HCT116 (cell line): ENCODE results near the gene SLFN12. TPM values are rescaled to one million over a fixed set of nuclear protein-coding genes. Genes with fewer than 3 reads are reported as not detected.
"Not testable (repeated sequence)": the region's sequence is repeated elsewhere in the genome, so short reads cannot be mapped to it uniquely, and the experiment has no call there.

Experiments used
- ATAC-seq: fragments of 200-7000 bp; cut with Tn5 transposase; 2 replicates; pipeline ENCODE4 v1.9.1; 2020; ENCODE audit warnings: mild to moderate bottlenecking, moderate library complexity
- BruUV-seq: library from RNA; stranded (reverse); fragments of 400-500 nt; replicated peaks from 2 replicates; lab custom pipeline; 2021; lab: Mats Ljungman, UMichigan
- CTCF ChIA-PET: fragments of 300-600 bp; sonication (Branson Sonifier 250); formaldehyde crosslinking; loops from one replicate; lab custom pipeline; 2021; ENCODE audit warnings: antibody characterized with exemption; lab: Charles Lee
- POLR2A ChIA-PET: fragments of 300-600, 350-600 bp; sonication (Branson Sonifier 250); formaldehyde crosslinking; loops from one replicate; lab custom pipeline; 2021; ENCODE audit warnings: antibody characterized with exemption; lab: Charles Lee
- RAD21 ChIA-PET, 2 experiments: fragments of 300-600 bp; sonication (Branson Sonifier 250); formaldehyde crosslinking; loops; one replicate each; lab custom pipeline; 2023; ENCODE audit warnings: low total read pairs in 2 of 2; ENCODE audit not compliant: uncharacterized antibody in 2 of 2, unreplicated experiment in 2 of 2, low non-redundant PET in 1 of 2; lab: Charles Lee
- DNase-seq: peaks from one replicate; pipeline ENCODE4 v3.0.0-alpha.2; 2010; ENCODE audit warnings: low read depth, low spot score
- H2AFZ ChIP-seq: fragments of 200-600 bp; shearing (Covaris generic), sonication (generic); 2 replicates; pipeline ENCODE4 v1.6.1; 2017; ENCODE audit warnings: low read depth, mixed run types, mixed read lengths, antibody characterized with exemption, low read length; ENCODE audit not compliant: poor library complexity, severe bottlenecking
- H3K27ac ChIP-seq: 2 replicates; pipeline ENCODE4 v1.5.1; 2012; ENCODE audit warnings: low read depth, low read length
- H3K27me3 ChIP-seq: fragments of 200-600 bp; sonication (generic); 2 replicates; pipeline ENCODE4 v1.6.1; 2016; ENCODE audit warnings: mixed run types, low read length, mixed read lengths; ENCODE audit not compliant: insufficient read depth
- H3K36me3 ChIP-seq, 2 experiments: fragments of 200-500 bp in 1 of 2; fragments of 200-600 bp in 1 of 2; sonication (Bioruptor generic) in 1 of 2; sonication (generic) in 1 of 2; 2 replicates each; pipeline versions ENCODE4 v1.5.1 to v1.6.1; 2014 to 2016; ENCODE audit warnings: low read length in 2 of 2, inconsistent platforms in 1 of 2, mixed read lengths in 1 of 2, mixed run types in 1 of 2; ENCODE audit not compliant: insufficient read depth in 2 of 2, control insufficient read depth in 1 of 2
- H3K4me1 ChIP-seq, 2 experiments: fragments of 200-600 bp in 1 of 2; sonication (generic) in 1 of 2; 2 replicates each; pipeline versions ENCODE4 v1.5.1 to v1.6.1; 2012 to 2017; ENCODE audit warnings: low read length in 2 of 2, inconsistent platforms in 1 of 2, mild to moderate bottlenecking in 1 of 2, mixed read lengths in 1 of 2, mixed run types in 1 of 2, moderate library complexity in 1 of 2; ENCODE audit not compliant: insufficient read depth in 2 of 2, control insufficient read depth in 1 of 2
- H3K4me2 ChIP-seq: fragments of 200-600 bp; sonication (generic); 2 replicates; pipeline ENCODE4 v1.6.1; 2017; ENCODE audit warnings: mixed run types, low read length, mixed read lengths
- H3K4me3 ChIP-seq, 2 experiments: fragments of 200-600 bp in 1 of 2; sonication (generic) in 1 of 2; replicated peaks in 1 of 2; 2 replicates each; pipeline ENCODE4 v1.5.1; 2011 to 2016; ENCODE audit warnings: low read length in 2 of 2, control low read depth in 1 of 2, low read depth in 1 of 2, mild to moderate bottlenecking in 1 of 2, mixed read lengths in 1 of 2, mixed run types in 1 of 2
- H3K79me2 ChIP-seq: fragments of 200-600 bp; sonication (generic); 2 replicates; pipeline ENCODE4 v1.6.1; 2017; ENCODE audit warnings: mild to moderate bottlenecking, mixed run types, low read length, moderate library complexity, mixed read lengths; ENCODE audit not compliant: insufficient read depth
- H3K9ac ChIP-seq: fragments of 200-600 bp; sonication (generic); 2 replicates; pipeline ENCODE4 v1.6.1; 2016; ENCODE audit warnings: low read length, mixed read lengths
- H3K9me2 ChIP-seq: fragments of 200-600 bp; sonication (generic), shearing (Covaris generic); 2 replicates; pipeline ENCODE4 v1.6.1; 2017; ENCODE audit warnings: mixed run types, mild to moderate bottlenecking, moderate library complexity; ENCODE audit not compliant: insufficient read depth
- H3K9me3 ChIP-seq, 2 experiments: fragments of 200-500 bp in 1 of 2; fragments of 200-600 bp in 1 of 2; sonication (Bioruptor generic) in 1 of 2; sonication (generic) in 1 of 2; 2 replicates each; pipeline ENCODE4 v1.6.1; 2014 to 2017; ENCODE audit warnings: low read length in 2 of 2, mixed read lengths in 2 of 2, inconsistent platforms in 1 of 2, low read depth in 1 of 2, mild to moderate bottlenecking in 1 of 2, mixed run types in 1 of 2, moderate library complexity in 1 of 2; ENCODE audit not compliant: control insufficient read depth in 1 of 2, insufficient read depth in 1 of 2
- H4K20me1 ChIP-seq: fragments of 200-600 bp; sonication (generic), shearing (Covaris generic); 2 replicates; pipeline ENCODE4 v1.6.1; 2017; ENCODE audit warnings: mixed run types, mild to moderate bottlenecking, moderate library complexity; ENCODE audit not compliant: insufficient read depth
- CEBPB ChIP-seq: IDR thresholded peaks from 2 replicates; pipeline ENCODE4 v1.6.1; 2012; ENCODE audit warnings: low read depth
- EGR1 ChIP-seq: IDR thresholded peaks from 2 replicates; pipeline ENCODE4 v1.6.1; 2012; ENCODE audit warnings: low read depth
- EZH2 ChIP-seq: fragments of 200-600 bp; sonication (generic); IDR thresholded peaks from 2 replicates; pipeline ENCODE4 v1.6.1; 2017; ENCODE audit warnings: antibody characterized with exemption, mixed run types
- EZH2phosphoT487 ChIP-seq: fragments of 200-600 bp; IDR thresholded peaks from 2 replicates; pipeline ENCODE4 v1.6.1; 2018; ENCODE audit warnings: antibody characterized with exemption, borderline replicate concordance
- JUND ChIP-seq: IDR thresholded peaks from 2 replicates; pipeline ENCODE4 v1.6.1; 2012
- POLR2AphosphoS5 ChIP-seq: IDR thresholded peaks from 2 replicates; pipeline ENCODE4 v1.6.1; 2011; ENCODE audit warnings: mild to moderate bottlenecking, low read depth, low read length, moderate library complexity
- SIN3A ChIP-seq: IDR thresholded peaks from 2 replicates; pipeline ENCODE4 v1.6.1; 2012; ENCODE audit warnings: low read depth
- ZFX ChIP-seq: fragments of 450-650 bp; IDR thresholded peaks from 2 replicates; pipeline ENCODE4 v1.6.1; 2017
- intact Hi-C: fragments of 100-400 bp; cut with micrococcal nuclease; formaldehyde crosslinking; loops from 2 replicates; pipeline ENCODE4 v1.10.0; 2022
- total RNA-seq: library from RNA; stranded (reverse); gene quantifications from one replicate; pipeline ENCODE4 v1.2.1, GENCODE V29; 2021; ENCODE audit not compliant: unreplicated experiment
- TF ChIP-seq, protein P1 (sequence below), 3 experiments: fragments of 200-600 bp in 1 of 3; sonication (generic) in 1 of 3; IDR thresholded peaks in 2 of 3; conservative IDR thresholded peaks in 1 of 3; 2 replicates each; pipeline ENCODE4 v1.5.1; 2012 to 2017; ENCODE audit warnings: low read depth in 2 of 3, low read length in 2 of 3, antibody characterized with exemption in 1 of 3, borderline replicate concordance in 1 of 3, control low read depth in 1 of 3, mild to moderate bottlenecking in 1 of 3, mixed read lengths in 1 of 3, mixed run types in 1 of 3, moderate library complexity in 1 of 3; ENCODE audit not compliant: insufficient read depth in 1 of 3

Gene SLFN12
- total RNA-seq, 1 experiment from 2014 or later = not detected

DNA sequence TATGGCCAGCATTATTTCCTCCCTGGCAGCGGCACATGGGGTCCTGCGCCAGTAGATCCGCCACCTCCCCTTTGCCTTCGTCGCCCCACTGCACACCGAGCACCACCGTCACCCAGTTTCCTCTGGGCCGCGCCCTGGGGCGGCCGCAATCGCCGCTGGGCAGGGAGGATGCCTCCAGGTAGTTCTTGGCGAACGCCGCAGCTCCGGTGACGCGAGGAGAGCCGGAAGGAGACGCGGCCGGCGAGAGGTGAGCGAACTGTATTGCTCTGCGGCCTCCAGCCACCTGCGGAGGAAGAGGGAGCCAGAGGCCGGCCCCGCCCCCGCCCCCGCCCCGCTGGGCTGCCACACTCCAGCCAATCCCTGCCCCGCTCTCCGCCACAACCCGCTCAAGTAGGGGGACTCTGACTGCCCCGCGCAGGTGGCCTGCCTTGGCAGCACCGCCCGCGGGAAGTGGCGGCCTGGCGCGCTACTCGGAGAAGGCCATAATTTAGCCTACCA is 28.1 kb upstream of the SLFN12 start:
- H3K27me3 ChIP-seq = peaks cover 26% of the 10 kb centered on the region
- no peak overlapping the region for H3K9ac ChIP-seq
- no peaks in the 10 kb centered on the region for H3K9me2 ChIP-seq
- ChIA-PET POLR2A (no interaction called here), CTCF (no interaction called here), RAD21 (no interaction called here)
- no peaks in the 10 kb centered on the region for H3K79me2 ChIP-seq
- TF ChIP-seq EGR1 = peak; percentile 42; the same call in 1 of the 2 replicates
- TF ChIP-seq ZFX = no peak
- peak overlapping the region; percentile 60 for H3K4me2 ChIP-seq
- H2AFZ ChIP-seq = peak overlapping the region; percentile 81
- H3K4me3 ChIP-seq = peak overlapping the region in 1 of 2 experiments; percentile 35; a peak in 2 of 4 replicates
- H3K4me1 ChIP-seq = peaks cover 0 to 10% of the 10 kb centered on the region in 2 experiments; a peak in 2 of 4 replicates
- ATAC-seq (peak; percentile 98), DNase-seq (peak; percentile 15)
- BruUV-seq = no TSS peak
- H4K20me1 ChIP-seq = no peaks in the 10 kb centered on the region
- intact Hi-C loops = no loop called here
- H3K27ac ChIP-seq = no peak overlapping the region; the same call in 1 of the 2 replicates
- H3K9me3 ChIP-seq = no peaks in the 10 kb centered on the region
- no peaks in the 10 kb centered on the region for H3K36me3 ChIP-seq

DNA sequence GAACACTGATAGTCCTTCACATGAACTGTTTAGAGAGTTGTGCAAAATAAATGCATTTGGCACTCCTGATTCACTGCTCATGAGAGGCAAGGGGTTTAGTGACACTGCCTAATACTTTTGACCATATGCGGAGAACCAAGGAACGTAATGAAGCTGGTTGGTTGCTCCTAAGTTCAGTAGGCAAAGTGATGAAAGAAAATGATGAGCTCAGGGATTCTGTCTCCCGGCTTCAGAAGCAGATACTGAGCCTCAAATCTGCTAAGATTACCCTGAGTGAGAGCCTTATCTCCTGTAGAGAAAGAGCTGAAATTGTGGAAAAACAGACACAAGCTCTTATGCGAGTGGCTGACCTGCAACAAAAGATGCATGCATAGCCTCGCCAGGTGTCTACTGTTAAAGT is 21.7 kb upstream of the SLFN12 start:
- BruUV-seq, H4K20me1 ChIP-seq, H3K9me3 ChIP-seq, H2AFZ ChIP-seq, POLR2A ChIA-PET, H3K4me2 ChIP-seq, H3K36me3 ChIP-seq, H3K27ac ChIP-seq, DNase-seq, H3K4me1 ChIP-seq, RAD21 ChIA-PET, H3K9ac ChIP-seq, CTCF ChIA-PET, ATAC-seq, H3K9me2 ChIP-seq, H3K4me3 ChIP-seq, intact Hi-C loops, H3K79me2 ChIP-seq: not testable (repeated sequence)
- H3K27me3 ChIP-seq = peaks cover 13% of the 10 kb centered on the region; the same call in 1 of the 2 replicates

DNA sequence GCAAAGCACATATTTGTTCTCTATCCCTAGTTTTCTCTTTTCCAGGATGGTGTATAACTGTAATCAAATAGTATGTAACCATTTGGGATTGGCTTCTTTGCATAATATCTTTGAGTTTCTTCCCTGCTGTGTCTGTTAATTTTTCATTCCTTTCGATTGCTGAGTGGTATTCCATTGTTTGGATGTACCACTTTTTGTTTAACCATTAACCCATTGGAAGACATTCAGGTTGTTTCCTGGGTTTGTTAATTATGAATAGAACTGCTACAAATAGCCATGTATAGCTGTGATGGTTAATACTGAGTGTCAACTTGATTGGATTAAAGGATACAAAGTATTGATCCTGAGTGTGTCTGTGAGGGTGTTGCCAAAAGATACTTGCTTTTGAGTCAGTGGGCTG is 20.9 kb upstream of the SLFN12 start:
- RAD21 ChIA-PET = no interaction called here
- Histone ChIP-seq H3K27ac (no peak overlapping the region), H3K9me3 (no peaks in the 10 kb centered on the region), H3K4me3 (no peak overlapping the region), H2AFZ (no peak overlapping the region), H3K9me2 (no peaks in the 10 kb centered on the region), H3K4me2 (no peak overlapping the region), H3K27me3 (peaks cover 8% of the 10 kb centered on the region; the same call in 1 of the 2 replicates), H3K4me1 (no peaks in the 10 kb centered on the region), H3K9ac (no peak overlapping the region), H3K36me3 (no peaks in the 10 kb centered on the region), H3K79me2 (no peaks in the 10 kb centered on the region), H4K20me1 (no peaks in the 10 kb centered on the region)
- POLR2A ChIA-PET = no interaction called here
- ATAC-seq (no peak), DNase-seq (no peak)
- no TSS peak for BruUV-seq
- CTCF ChIA-PET = no interaction called here
- no peak for TF ChIP-seq EZH2
- TF ChIP-seq POLR2AphosphoS5 = no peak
- TF ChIP-seq ZFX = no peak
- TF ChIP-seq, protein P1, sequence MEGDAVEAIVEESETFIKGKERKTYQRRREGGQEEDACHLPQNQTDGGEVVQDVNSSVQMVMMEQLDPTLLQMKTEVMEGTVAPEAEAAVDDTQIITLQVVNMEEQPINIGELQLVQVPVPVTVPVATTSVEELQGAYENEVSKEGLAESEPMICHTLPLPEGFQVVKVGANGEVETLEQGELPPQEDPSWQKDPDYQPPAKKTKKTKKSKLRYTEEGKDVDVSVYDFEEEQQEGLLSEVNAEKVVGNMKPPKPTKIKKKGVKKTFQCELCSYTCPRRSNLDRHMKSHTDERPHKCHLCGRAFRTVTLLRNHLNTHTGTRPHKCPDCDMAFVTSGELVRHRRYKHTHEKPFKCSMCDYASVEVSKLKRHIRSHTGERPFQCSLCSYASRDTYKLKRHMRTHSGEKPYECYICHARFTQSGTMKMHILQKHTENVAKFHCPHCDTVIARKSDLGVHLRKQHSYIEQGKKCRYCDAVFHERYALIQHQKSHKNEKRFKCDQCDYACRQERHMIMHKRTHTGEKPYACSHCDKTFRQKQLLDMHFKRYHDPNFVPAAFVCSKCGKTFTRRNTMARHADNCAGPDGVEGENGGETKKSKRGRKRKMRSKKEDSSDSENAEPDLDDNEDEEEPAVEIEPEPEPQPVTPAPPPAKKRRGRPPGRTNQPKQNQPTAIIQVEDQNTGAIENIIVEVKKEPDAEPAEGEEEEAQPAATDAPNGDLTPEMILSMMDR (IDR thresholded peaks at IDR 0.05 in 2 of 3, conservative IDR thresholded peaks at IDR 0.05 in 1 of 3; ENCODE audit: borderline replicate concordance in 1 of 3, insufficient read depth in 1 of 3, low read depth in 2 of 3, low read length in 2 of 3) = no peak
- no peak for TF ChIP-seq EZH2phosphoT487
- TF ChIP-seq JUND = no peak
- no peak for TF ChIP-seq CEBPB
- TF ChIP-seq SIN3A = no peak
- intact Hi-C loops = no loop called here
